Measurements from ENCODE around the gene MARCHF6.

MARCHF6 gene

DNA sequence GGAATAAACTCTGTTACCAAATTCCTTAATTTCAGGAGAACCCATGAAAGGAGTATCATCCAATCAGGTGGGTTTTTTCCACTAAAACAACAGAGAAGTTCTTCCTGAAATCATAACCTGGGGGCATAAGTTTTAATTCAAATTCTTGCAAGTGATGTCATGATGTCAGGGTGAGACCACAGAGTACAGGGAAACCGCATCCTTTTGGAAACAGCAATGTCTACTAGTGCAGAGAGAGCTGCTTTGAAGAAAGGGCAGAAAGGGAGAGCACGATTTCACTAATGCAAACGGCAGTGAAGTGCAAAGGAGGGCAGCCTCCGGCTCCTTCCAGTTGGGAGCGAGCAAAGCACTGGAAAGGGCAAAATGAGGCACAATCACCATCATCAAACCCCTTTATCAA lies 25.2 kb upstream of the MARCHF6 start:
- Histone ChIP-seq H3K9me3 (ENCODE audit: insufficient read depth, low read length) (no peaks in the 10 kb centered on the region), H3K4me1 (ENCODE audit: low read length) (no peaks in the 10 kb centered on the region), H3K27ac (ENCODE audit: low read length) (no peak overlapping the region), H4K20me1 (ENCODE audit: insufficient read depth, low read length) (no peaks in the 10 kb centered on the region), H3K4me2 (ENCODE audit: low read length) (no peak overlapping the region), H3K36me3 (replicated peaks; ENCODE audit: low read depth, low read length) (no peaks in the 10 kb centered on the region), H3K79me2 (ENCODE audit: low read length) (no peaks in the 10 kb centered on the region), H3K9ac (ENCODE audit: low read length) (no peak overlapping the region), H3K27me3 (ENCODE audit: low read depth, low read length) (0 out of 2 replicates have a peak, but pooled peaks cover 5% of the 10 kb centered on the region), H2AFZ (ENCODE audit: low read depth, low read length) (no peak overlapping the region), H3K4me3 (ENCODE audit: low read length) (no peak overlapping the region)
- TF ChIP-seq EZH2phosphoT487 (IDR thresholded peaks at IDR 0.05; ENCODE audit: low read depth), result no peak
- TF ChIP-seq, protein P1, sequence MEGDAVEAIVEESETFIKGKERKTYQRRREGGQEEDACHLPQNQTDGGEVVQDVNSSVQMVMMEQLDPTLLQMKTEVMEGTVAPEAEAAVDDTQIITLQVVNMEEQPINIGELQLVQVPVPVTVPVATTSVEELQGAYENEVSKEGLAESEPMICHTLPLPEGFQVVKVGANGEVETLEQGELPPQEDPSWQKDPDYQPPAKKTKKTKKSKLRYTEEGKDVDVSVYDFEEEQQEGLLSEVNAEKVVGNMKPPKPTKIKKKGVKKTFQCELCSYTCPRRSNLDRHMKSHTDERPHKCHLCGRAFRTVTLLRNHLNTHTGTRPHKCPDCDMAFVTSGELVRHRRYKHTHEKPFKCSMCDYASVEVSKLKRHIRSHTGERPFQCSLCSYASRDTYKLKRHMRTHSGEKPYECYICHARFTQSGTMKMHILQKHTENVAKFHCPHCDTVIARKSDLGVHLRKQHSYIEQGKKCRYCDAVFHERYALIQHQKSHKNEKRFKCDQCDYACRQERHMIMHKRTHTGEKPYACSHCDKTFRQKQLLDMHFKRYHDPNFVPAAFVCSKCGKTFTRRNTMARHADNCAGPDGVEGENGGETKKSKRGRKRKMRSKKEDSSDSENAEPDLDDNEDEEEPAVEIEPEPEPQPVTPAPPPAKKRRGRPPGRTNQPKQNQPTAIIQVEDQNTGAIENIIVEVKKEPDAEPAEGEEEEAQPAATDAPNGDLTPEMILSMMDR (IDR thresholded peaks at IDR 0.05; ENCODE audit: low read depth, low read length), result no peak

- Histone ChIP-seq H3K79me2 (ENCODE audit: low read length) (no peaks in the 10 kb centered on the region), H3K4me2 (ENCODE audit: low read length) (no peak overlapping the region), H3K27me3 (ENCODE audit: low read depth, low read length) (0 out of 2 replicates have a peak, but pooled peaks cover 8% of the 10 kb centered on the region), H3K27ac (ENCODE audit: low read length) (no peak overlapping the region), H2AFZ (ENCODE audit: low read depth, low read length) (no peak overlapping the region), H3K9me3 (ENCODE audit: insufficient read depth, low read length) (no peaks in the 10 kb centered on the region), H3K36me3 (replicated peaks; ENCODE audit: low read depth, low read length) (no peaks in the 10 kb centered on the region), H3K4me3 (ENCODE audit: low read length) (no peak overlapping the region), H3K9ac (ENCODE audit: low read length) (no peak overlapping the region), H3K4me1 (ENCODE audit: low read length) (0 out of 2 replicates have a peak, but pooled peaks cover under 1% of the 10 kb centered on the region), H4K20me1 (ENCODE audit: insufficient read depth, low read length) (no peaks in the 10 kb centered on the region)
- TF ChIP-seq EZH2phosphoT487 (IDR thresholded peaks at IDR 0.05; ENCODE audit: low read depth), result no peak
- TF ChIP-seq, protein P1 (IDR thresholded peaks at IDR 0.05; ENCODE audit: low read depth, low read length), result no peak
Measured at GRCh38 chr5:10329446-10329819, 24.1 kb upstream of the MARCHF6 start.

DNA sequence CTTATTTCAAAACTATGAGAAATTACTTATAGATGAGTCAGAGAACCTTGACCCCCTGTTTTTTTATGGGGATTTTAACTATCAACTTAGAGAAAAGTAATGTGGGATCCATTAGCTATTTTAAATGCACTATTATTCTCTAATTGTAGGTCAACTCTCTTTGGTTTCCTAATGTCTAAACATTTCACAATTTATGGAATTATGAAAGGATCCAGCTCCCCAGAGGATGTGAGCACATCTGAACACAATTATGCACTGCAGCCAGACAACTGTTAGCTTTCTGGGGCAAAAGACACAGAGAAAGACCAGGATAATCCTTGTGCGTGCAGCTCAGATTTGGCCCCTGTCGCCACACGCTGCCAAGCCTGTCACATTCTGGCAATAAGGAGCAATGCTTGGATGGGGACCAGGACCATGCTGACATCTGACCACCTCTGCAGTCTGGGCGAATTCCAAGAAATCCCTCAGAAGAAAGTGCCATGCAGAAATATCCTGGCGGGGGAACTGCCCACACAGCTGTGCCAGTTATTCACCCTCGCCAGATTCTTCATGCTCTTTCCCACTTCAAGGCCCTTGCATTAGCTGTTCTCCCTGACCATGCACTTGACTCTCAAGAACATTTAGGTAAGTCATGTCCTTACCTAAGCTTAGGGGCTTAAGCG lies 23.5 kb upstream of the MARCHF6 start:
- Histone ChIP-seq H3K36me3 (replicated peaks; ENCODE audit: low read depth, low read length) (no peaks in the 10 kb centered on the region), H3K4me1 (ENCODE audit: low read length) (peaks cover 5% of the 10 kb centered on the region), H3K27ac (ENCODE audit: low read length) (no peak overlapping the region), H3K79me2 (ENCODE audit: low read length) (no peaks in the 10 kb centered on the region), H3K9me3 (ENCODE audit: insufficient read depth, low read length) (no peaks in the 10 kb centered on the region), H4K20me1 (ENCODE audit: insufficient read depth, low read length) (no peaks in the 10 kb centered on the region), H3K4me2 (ENCODE audit: low read length) (no peak overlapping the region), H2AFZ (ENCODE audit: low read depth, low read length) (no peak overlapping the region), H3K4me3 (ENCODE audit: low read length) (no peak overlapping the region), H3K9ac (ENCODE audit: low read length) (no peak overlapping the region), H3K27me3 (ENCODE audit: low read depth, low read length) (0 out of 2 replicates have a peak, but pooled peaks cover 8% of the 10 kb centered on the region)
- TF ChIP-seq EZH2phosphoT487 (IDR thresholded peaks at IDR 0.05; ENCODE audit: low read depth), result no peak
- TF ChIP-seq, protein P1 (IDR thresholded peaks at IDR 0.05; ENCODE audit: low read depth, low read length), result no peak

- H2AFZ ChIP-seq (ENCODE audit: low read depth, low read length), result no peak overlapping the region
- H3K27me3 ChIP-seq (ENCODE audit: low read depth, low read length), result 0 out of 2 replicates have a peak, but pooled peaks cover 8% of the 10 kb centered on the region
- H3K4me1 ChIP-seq (ENCODE audit: low read length), result peaks cover 6% of the 10 kb centered on the region
- no peaks in the 10 kb centered on the region for H3K9me3 ChIP-seq (ENCODE audit: insufficient read depth, low read length)
- no peaks in the 10 kb centered on the region for H4K20me1 ChIP-seq (ENCODE audit: insufficient read depth, low read length)
- H3K36me3 ChIP-seq (replicated peaks; ENCODE audit: low read depth, low read length), result no peaks in the 10 kb centered on the region
- no peaks in the 10 kb centered on the region for H3K79me2 ChIP-seq (ENCODE audit: low read length)
- no peak overlapping the region for H3K4me3 ChIP-seq (ENCODE audit: low read length)
- no peak overlapping the region for H3K27ac ChIP-seq (ENCODE audit: low read length)
- no peak for TF ChIP-seq EZH2phosphoT487 (IDR thresholded peaks at IDR 0.05; ENCODE audit: low read depth)
- H3K4me2 ChIP-seq (ENCODE audit: low read length), result no peak overlapping the region
- no peak overlapping the region for H3K9ac ChIP-seq (ENCODE audit: low read length)
Measured at GRCh38 chr5:10330511-10331230, 22.8 kb upstream of the MARCHF6 start.

Measured in OCI-LY3 (cell line).